ENCODE results near the gene C19orf73. TPM values are rescaled to one million over a fixed set of nuclear protein-coding genes. Genes with fewer than 3 reads are reported as not detected.
"Not testable (repeated sequence)": the region's sequence is repeated elsewhere in the genome, so short reads cannot be mapped to it uniquely, and the experiment has no call there.

Gene C19orf73
- polyA plus RNA-seq, 10 donors, result 0.26 to 1.4 (median 0.64) TPM; not detected in 2

DNA sequence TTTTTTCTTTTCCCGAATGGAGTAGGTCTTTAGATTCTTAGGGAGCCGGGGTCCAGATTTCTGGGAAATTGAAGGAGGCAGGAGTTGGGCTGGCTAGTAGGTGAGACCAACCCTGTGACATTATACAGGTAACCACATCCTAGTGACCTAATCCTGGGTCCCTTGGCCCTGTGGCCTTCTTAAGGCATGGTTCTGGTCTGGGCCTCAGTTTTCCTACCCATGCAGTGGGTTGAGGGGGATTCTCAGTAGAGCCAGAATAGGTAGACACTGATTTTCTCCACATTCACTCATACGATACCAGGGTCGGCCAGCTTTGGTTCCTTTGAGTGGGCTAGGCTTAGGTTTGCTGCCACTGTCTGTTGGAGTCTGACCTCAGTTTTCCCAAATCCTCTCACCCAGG lies 7.6 kb upstream of the C19orf73 start:
- DNase-seq, result no peak

DNA sequence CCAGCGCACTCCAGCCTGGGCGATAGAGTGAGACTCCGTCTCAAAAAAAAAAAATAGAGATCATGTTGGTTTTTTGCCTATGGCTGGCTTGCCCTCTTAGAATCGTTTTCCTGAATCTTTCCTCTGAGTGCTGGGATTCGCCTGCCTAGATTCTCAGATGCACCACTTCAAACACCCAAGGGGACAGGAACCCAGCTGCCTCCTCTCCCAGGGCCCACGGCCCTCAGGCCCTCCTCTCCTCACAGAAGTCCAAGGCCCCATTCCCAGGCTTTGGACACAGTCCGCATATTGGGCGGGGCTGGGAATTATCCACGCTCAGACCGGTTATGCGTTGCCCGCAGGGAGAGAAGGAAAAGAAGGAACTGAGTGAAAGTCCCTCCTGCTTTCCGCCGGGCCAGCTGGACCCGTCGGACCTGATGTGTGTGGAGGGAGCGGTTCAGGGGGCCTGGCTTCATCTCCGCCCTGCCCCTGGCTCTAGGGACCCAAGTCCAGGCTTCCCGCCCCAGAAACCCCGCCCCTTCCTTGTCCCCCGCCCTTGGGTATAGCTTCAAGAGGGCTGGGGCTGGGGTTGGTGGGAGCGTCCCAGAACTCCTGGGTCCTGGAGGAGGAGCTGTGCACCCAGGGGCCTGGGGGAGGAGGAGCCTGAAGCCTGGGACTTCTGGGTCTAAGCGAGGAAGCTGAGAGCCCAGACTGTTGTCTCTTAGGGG lies 6.2 kb upstream of the C19orf73 start:
- DNase-seq, result peak in 1 of 3 donors; percentile 65

DNA sequence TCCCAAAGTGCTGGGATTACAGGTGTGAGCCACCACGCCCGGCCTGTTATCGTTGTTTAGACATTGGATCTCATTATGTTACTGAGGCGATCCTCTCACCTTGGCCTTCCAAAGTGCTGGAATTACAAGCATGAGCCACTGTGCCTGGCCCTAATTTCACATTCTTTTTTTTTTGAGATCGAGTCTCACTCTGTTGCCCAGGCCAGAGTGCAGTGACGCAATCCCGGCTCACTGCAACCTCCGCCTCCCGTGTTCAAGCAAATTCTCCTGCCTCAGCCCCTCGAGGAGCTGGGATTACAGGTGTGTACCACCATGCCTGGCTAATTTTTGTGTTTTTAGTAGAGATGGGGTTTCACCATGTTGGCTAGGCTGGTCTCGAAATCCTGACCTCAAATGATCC lies 4.3 kb upstream of the C19orf73 start:
- DNase-seq, result not testable (repeated sequence)

DNA sequence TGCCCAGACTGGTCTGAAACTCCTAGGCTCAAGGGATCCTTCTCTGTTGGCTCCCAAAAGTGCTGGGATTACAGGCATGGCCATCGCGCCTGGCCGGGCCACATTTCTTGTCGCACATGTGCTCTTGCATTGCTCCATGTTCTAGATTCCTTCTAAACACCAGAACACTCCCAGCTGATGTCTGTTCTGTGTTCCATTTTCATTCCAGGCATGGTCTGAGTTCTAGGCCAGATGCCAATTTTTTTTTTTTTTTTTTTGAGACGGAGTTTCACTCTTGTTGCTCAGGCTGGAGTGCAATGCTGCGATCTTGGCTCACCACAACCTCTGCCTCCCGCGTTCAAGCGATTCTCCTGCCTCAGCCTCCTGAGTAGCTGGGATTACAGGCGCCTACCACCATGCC lies 2.9 kb upstream of the C19orf73 start:
- not testable (repeated sequence) for DNase-seq

DNA sequence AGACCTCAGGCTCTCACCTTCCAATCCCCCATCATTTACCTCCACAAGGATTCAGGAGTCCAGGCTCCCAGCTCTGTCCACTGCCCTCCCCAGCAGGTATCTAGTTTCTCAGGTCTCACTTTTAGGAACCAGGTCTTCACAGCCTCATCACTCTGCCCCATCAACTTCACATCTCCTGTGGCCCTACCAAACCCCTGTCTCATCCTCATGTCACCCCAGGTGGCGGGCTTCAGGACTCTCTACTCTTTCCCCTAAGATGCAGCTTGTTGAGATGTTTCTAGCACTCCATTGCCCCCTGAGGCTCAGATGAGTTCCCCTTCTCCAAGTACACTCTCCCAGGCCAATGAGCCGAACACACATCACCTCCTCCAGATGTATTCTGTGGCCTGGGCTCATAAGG lies 1.9 kb upstream of the C19orf73 start:
- no peak for DNase-seq

DNA sequence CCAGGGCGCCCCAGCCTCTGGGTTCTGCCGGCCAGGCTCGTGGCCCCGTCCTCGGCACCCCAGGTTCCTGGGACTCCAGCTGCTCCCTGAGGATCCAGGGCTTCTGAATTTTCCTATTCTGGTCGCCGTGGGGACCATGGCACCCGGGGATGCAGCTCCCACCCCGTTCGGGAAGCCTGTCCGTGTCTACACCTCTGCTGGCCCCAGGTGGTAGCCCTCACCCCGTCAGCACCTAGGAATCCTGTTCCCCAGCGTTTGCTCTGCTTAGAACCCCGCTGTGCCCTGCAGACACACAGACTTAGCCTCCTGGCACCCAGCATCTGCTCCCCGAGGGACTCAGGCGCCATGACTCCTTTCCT lies 1.4 kb upstream of the C19orf73 start:
- no peak for DNase-seq

DNA sequence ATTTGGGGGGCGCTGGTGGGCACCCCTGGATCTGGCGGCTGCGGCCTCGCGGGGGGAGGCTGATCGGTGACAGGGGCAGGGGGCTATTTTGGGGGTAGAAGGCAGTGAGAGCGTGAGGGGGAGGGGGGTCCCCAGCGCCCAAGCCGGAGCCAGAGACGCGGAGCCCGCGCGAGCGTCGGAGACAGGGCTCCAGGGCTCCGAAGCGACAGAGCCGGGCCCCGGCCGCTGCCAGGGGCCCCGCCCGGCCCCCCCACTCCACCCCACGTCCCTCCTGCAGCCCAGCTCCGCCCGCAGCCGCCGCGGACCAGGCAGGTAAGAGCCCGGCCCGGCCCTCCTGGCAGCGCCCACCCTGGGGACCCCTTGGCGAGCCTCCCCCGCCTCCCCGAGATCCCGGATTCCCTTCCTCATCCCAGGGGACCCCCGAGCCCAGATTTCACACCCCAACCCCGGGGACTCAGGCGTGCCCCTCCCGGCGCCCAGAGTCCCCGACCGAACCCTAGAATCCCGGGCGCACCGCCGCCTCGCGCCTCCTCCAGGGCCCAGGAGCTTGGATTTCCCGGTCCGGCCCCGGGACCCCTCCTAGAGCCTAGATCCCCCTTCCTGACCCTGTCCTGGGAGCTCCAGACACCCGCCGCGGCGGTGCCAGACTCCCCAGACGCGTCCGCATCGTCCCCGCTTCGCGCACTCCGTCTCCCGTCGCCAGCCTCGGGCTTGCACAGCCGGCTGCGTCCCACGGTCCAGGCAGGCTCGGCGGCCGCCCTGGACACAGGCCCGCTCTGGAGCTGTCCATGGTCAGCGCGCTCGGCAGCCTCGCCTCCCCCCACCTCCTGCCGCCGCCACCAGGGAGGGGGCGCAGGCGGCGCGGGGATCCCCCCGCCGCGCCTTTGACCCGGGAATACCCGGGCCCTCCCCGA lies 725 bp upstream of the C19orf73 start, which contains the start of gene PPFIA3:
Gene PPFIA3 (plus strand): TSS at position 134 of the 914 bp plus-strand sequence. CDS start 8,330 bp downstream, outside the sequence.
- DNase-seq, result peak; percentile 47 to 88 (median 73)

DNA sequence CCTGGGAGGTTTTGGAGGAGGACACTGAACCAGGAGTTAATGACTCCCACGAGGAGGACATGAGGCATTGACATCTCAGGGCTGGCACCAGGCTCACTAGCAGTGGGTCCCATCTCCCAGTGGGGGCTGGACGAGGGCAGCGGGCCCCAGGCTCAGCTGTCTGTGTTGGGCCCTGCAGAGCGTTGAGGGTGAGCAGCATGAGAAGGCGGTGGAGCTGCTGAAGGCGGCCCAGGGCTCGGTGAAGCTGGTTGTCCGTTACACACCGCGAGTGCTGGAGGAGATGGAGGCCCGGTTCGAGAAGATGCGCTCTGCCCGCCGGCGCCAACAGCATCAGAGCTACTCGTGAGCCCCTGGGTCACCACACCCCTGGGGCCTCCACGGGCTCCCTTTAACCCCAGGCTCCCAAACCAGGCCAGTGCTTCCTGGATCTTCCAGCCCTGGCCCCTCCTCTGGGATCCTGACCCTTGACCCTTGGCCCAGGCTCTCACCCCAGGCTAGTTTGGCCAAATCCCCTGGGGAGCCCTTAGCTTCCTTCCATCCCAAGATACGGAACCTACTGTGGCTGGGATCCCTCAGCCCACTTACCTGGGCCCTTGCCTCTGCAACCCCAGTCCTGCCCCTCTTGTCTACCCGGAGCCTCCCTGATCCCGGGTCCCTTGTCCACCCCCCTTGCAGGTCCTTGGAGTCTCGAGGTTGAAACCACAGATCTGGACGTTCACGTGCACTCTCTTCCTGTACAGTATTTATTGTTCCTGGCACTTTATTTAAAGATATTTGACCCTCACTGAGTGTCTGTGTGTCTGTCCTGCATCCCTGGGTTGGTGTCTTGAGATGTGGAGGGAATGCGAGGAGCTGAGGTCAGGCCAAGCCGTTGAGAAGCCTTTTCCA lies 1.0 kb downstream of the C19orf73 start:
- no peak for DNase-seq

DNA sequence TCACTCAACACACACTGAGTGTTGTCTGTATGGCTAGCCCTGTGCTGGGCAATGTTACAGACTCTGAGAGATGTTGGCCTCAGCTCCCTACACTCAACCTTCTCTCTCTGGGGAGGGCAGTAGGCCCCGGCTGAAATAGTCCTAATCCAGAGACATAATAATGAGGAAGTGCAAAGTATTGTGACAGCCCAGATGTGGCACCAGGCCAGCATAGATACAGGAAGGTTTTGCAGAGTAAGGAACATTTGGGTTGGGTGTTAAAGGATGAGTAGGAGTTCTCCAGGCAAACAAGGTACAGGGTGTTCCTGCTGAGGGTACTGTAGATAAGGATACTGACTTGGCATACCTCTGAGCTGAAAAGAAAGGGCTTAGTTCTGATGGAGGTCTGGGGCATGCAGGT lies 2.4 kb downstream of the C19orf73 start:
- no peak for DNase-seq

DNA sequence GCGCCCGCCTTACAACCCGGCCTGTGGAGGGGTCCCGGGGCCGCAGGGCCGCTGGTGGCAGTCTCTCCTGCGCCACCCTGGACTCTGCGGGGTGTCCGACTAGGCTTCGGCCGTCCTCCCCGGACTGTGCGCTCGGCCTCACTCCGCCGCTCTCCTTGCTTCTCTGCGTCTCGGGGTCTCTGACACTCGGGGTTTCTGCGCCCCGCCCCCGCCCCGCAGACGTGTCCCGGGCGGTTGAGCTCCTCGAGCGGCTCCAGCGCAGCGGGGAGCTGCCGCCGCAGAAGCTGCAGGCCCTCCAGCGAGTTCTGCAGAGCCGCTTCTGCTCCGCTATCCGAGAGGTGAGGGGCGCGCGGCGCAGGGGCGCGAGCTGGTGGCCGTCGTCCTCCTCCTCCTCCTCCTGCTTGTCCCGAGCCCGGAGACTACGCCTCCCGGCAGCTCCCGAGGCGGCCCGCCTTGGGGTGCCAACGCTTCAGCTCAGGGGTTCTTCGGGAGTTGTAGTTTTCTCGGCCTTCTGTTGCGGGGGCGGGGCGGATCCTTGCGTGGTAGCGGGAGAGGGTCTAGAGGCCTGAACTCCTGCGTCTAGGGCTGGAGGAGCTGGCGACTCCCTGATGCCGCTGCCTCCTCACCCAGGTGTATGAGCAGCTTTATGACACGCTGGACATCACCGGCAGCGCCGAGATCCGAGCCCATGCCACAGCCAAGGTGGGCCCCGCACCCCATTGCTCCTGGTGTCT lies 4.1 kb downstream of the C19orf73 start:
- peak; percentile 41 to 86 (median 68) for DNase-seq

DNA sequence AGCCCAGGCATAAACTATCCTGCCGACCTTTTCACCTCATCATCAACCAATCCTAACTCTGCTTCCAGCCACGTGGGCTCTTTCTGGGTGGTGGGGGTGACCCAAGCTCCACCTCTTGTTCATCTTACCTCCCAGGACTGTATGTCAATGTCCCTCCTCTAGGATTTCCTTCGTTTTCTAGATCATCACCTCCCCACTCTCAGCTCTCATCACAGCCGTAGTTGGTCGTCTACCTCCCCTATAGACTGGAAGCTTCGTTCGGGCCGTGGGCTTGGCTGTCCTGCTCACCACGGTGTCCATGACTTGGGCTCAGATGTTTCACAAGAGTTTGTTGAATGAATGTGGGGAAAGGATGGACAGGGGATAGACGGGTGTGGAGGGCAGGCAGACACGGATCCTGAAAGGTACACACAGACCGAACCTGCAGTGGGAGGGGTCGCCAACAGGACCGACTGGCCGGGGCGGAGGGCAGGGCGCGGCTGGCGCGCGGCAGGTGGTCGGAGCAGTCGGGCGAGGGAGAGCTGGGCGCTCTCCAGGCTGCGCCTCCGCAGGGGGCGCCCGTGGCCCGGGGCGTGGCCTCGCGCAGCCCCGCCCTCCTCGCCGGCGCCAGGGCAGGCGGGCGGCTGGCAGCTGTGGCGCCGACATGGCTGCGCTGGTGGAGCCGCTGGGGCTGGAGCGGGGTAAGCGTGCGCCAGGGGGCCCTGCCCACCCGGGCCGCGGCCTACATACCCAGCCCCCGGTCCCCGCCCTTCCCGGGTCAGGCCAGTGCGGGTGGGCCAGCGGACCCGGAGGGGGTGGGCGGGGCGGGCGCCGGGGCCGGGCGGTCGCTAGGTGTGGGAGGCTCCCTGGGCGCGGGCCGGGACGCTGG lies 4.9 kb downstream of the C19orf73 start, which contains the start of gene LIN7B:
Gene LIN7B (plus strand): TSS at position 609 of the 868 bp plus-strand sequence. CDS start 35 bp downstream, at position 644.
- peak; percentile 61 to 79 (median 79) for DNase-seq

DNA sequence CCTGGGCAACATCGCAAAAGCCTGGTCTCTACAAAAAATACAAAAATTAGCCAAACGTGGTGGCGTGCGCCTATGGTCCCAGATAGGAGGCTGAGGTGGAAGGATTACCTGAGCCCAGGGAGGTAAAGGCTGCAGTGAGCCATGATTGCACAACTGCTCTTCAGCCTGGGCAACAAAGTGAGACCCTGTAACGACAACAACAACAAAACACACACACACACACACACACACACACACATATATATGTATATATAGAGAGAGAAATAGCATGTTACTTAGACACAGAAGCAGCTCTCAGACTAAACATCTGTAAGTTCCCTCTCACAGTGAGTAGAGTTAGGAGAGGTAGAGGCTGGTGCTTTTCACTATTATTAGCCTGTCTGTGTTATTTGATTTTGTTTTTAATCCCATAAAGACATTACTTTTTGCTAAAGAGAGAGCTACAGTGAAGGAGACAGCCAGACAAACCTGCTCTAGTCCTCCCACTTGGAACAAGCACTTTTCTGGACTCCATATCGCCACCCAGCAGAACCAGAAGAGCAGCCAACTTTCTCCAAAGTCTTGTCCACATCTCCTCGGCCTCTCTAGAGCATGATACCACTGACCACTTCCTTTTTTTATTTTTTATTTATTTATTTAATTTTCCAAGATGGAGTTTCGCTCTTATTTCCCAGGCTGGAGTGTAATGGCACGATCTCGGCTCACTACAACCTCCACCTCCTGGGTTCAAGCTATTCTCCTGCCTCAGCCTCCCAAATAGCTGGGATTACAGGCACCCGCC lies 7.5 kb downstream of the C19orf73 start:
- no peak for DNase-seq

DNA sequence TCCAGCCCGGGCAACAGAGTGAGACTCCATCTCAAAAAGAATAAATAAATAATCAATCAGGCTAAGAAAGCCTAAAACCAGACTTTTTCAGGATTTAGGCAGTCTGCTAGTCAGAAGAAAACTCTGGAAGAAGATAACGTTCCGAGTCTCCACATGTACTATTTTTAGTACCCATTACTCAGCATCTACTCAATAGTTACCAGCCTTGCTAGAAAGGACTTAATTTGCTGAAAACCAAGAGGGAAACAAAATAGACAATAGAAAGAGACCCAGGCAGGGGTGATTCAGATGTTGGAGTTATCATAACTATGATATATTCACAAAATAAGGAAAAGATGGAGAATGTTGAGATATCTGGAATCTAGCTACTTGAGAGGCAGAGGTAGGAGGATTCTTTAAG lies 8.4 kb downstream of the C19orf73 start:
- no peak for DNase-seq

DNA sequence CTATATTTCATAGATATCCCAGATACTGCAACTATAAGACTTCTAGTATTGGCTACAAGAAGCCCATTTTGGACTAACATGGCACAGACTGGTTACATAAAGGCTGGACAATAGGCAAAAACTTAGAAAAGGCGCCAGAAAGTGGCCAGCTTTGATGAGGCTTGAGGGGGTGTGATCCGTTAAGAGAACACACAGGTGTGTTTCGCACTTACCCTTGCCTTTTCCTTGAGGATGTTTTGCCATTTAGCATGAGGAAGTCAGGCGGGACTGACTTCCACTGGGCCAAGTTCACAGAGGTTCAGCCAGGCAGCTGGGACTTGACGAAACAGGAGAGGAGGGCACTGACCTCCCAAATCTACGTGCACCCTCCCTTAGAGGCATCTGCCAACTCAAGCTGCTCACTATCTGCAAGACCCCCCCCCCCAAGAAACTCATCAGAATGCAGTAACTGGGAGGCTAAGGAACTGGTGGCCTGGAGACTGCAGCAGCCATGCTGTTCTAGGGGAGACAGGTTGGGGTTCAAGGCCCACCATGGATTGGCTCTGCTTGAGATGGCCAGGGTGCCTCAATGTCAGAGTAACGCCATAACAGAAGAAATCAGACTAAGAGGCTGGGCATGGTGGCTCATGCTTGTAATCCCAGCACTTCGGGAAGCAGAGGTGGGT lies 9.2 kb downstream of the C19orf73 start:
- peak in 1 of 3 donors; percentile 7 for DNase-seq

DNA sequence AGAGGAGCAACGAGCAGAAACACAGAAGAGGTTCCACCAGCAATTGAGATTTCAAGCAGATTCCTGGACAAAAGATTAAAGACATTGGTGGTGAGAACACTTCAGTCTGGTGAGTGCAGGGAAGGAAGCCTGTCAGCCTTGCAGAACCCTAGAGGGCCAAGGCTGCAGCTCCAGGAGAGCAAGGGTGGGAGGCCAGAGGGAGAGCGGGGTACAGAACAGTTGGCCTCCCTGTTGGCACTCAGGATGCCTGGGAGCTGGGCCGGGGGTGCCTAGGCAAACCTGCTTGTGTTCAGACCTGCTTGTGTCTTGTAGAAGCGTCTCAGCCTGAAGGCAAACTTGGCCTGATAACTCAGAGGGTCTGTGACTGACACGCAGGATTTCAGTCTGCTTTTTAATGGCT lies 9.9 kb downstream of the C19orf73 start:
- DNase-seq, result no peak

DNA sequence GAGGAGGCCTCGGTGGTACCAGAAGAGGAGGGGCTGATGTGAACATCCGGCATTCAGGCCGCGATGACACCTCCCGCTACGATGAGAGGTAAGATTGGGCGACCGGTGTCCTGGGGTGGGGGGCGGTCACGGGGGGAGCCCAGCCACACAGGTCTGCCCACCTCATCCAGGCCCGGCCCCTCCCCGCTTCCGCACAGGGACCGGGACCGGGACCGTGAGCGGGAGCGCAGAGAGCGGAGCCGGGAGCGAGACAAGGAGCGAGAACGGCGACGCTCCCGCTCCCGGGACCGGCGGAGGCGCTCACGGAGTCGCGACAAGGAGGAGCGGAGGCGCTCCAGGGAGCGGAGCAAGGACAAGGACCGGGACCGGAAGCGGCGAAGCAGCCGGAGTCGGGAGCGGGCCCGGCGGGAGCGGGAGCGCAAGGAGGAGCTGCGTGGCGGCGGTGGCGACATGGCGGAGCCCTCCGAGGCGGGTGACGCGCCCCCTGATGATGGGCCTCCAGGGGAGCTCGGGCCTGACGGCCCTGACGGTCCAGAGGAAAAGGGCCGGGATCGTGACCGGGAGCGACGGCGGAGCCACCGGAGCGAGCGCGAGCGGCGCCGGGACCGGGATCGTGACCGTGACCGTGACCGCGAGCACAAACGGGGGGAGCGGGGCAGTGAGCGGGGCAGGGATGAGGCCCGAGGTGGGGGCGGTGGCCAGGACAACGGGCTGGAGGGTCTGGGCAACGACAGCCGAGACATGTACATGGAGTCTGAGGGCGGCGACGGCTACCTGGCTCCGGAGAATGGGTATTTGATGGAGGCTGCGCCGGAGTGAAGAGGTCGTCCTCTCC lies 11.1 kb downstream of the C19orf73 start:
- no peak for DNase-seq

DNA sequence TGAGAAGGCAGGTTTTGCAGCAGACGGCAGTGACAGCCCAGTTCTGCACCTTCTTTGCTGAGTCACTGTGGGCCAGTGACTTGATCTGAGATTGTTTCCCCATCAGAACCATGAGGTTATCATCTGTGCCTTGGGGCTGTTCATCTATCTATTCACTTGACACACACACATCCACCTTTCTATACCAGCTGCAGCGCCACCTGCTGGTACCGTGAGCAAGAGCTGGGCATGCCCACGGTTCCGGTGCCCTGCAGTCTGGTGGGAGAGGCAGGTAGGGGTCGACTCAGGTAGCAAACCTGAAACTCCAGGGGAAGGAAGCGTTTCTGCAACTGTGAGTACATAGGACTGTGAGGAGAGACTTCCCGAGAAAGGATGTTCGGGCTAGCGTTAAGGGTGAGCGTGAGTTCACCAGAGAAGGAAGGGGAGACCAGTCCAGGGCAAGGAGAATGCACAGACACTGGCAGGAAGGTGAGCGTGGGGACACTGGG lies 12.3 kb downstream of the C19orf73 start:
- DNase-seq, result peak in 1 of 3 donors; percentile 53

Data from muscle of back (tissue), 11 donors.